Smooth muscle cell (in vitro differentiated cells): ENCODE results near the gene GOLGA7B. TPM values are rescaled to one million over a fixed set of nuclear protein-coding genes. Genes with fewer than 3 reads are reported as not detected.

Source experiments
- DNase-seq: peaks from one replicate; lab custom pipeline; 2025; ENCODE audit not compliant: unreplicated experiment; lab: John Stamatoyannopoulos, UW
- H2AFZ ChIP-seq: fragments of 200-600 bp; sonication (generic); 2 replicates; pipeline ENCODE4 v1.6.0; 2016; ENCODE audit warnings: antibody characterized with exemption, low read depth, mild to moderate bottlenecking
- H3F3A ChIP-seq: fragments of 200-600 bp; sonication (generic); 2 replicates; pipeline ENCODE4 v1.6.0; 2017; ENCODE audit warnings: antibody characterized with exemption, low read depth
- H3K27ac ChIP-seq: fragments of 200-600 bp; sonication (generic); 2 replicates; pipeline ENCODE4 v1.5.1; 2016; ENCODE audit warnings: low read depth, mild to moderate bottlenecking
- H3K27me3 ChIP-seq: fragments of 200-600 bp; sonication (generic); 2 replicates; pipeline ENCODE4 v1.6.1; 2016; ENCODE audit warnings: low read depth, mild to moderate bottlenecking
- H3K36me3 ChIP-seq: fragments of 200-600 bp; sonication (generic); 2 replicates; pipeline ENCODE4 v1.5.1; 2016; ENCODE audit warnings: low read depth
- H3K4me1 ChIP-seq: fragments of 200-600 bp; sonication (generic); 2 replicates; pipeline ENCODE4 v1.5.1; 2016; ENCODE audit warnings: low read depth
- H3K4me2 ChIP-seq: fragments of 200-600 bp; sonication (generic); 2 replicates; pipeline ENCODE4 v1.6.0; 2016; ENCODE audit warnings: mild to moderate bottlenecking
- H3K4me3 ChIP-seq: fragments of 200-600 bp; sonication (generic); 2 replicates; pipeline ENCODE4 v1.5.1; 2016; ENCODE audit warnings: mild to moderate bottlenecking
- H3K79me2 ChIP-seq: fragments of 200-600 bp; sonication (generic); 2 replicates; pipeline ENCODE4 v1.6.0; 2016; ENCODE audit warnings: low read depth, mild to moderate bottlenecking
- H3K9ac ChIP-seq: fragments of 200-600 bp; sonication (generic); 2 replicates; pipeline ENCODE4 v1.6.0; 2016; ENCODE audit warnings: low read depth
- H3K9me3 ChIP-seq: fragments of 200-600 bp; sonication (generic); replicated peaks from 2 replicates; pipeline ENCODE4 v1.5.1; 2016; ENCODE audit warnings: low read depth
- H4K20me1 ChIP-seq: fragments of 200-600 bp; sonication (generic); 2 replicates; pipeline ENCODE4 v1.6.0; 2016; ENCODE audit warnings: low read depth
- WGBS: methylation state at CpG from one replicate; pipeline ENCODE4 v1.1.7; 2016; ENCODE audit warnings: low lambda C conversion rate; 5-methylcytosine and 5-hydroxymethylcytosine counted together
- polyA plus RNA-seq: library from polyadenylated mRNA; unstranded; fragments of >200 nt; fragmentation: Nextera tagmentation; extraction: Ambion mirVana; gene quantifications from 2 replicates; pipeline ENCODE4 v1.2.1, GENCODE V29; 2016
- total RNA-seq: library from RNA; depleted of rRNA; stranded (reverse); fragments of >200 nt; gene quantifications from 2 replicates; pipeline ENCODE4 v1.2.3, GENCODE V29; 2014
- TF ChIP-seq, protein P1 (sequence below): fragments of 200-600 bp; sonication (generic); IDR thresholded peaks from 2 replicates; pipeline ENCODE4 v1.5.1; 2017; ENCODE audit warnings: borderline replicate concordance, mild to moderate bottlenecking, antibody characterized with exemption; ENCODE audit not compliant: insufficient read depth, poor library complexity, severe bottlenecking

The GOLGA7B gene
- total and polyA plus RNA-seq, 2 experiments from 2014 or later: not detected

- Histone ChIP-seq H3K79me2 (no peaks in the 10 kb centered on the region), H4K20me1 (no peaks in the 10 kb centered on the region), H3K27ac (peak overlapping the region; percentile 92), H3K4me3 (no peak overlapping the region), H3K4me1 (peaks cover 15% of the 10 kb centered on the region), H3F3A (peaks cover 8% of the 10 kb centered on the region), H3K36me3 (no peaks in the 10 kb centered on the region), H3K4me2 (peak overlapping the region; percentile 81), H2AFZ (no peak overlapping the region), H3K9ac (peak overlapping the region; percentile 69), H3K9me3 (no peaks in the 10 kb centered on the region), H3K27me3 (peaks cover 7% of the 10 kb centered on the region)
- TF ChIP-seq, protein P1, sequence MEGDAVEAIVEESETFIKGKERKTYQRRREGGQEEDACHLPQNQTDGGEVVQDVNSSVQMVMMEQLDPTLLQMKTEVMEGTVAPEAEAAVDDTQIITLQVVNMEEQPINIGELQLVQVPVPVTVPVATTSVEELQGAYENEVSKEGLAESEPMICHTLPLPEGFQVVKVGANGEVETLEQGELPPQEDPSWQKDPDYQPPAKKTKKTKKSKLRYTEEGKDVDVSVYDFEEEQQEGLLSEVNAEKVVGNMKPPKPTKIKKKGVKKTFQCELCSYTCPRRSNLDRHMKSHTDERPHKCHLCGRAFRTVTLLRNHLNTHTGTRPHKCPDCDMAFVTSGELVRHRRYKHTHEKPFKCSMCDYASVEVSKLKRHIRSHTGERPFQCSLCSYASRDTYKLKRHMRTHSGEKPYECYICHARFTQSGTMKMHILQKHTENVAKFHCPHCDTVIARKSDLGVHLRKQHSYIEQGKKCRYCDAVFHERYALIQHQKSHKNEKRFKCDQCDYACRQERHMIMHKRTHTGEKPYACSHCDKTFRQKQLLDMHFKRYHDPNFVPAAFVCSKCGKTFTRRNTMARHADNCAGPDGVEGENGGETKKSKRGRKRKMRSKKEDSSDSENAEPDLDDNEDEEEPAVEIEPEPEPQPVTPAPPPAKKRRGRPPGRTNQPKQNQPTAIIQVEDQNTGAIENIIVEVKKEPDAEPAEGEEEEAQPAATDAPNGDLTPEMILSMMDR: peak; percentile 16
- DNase-seq: peak; percentile 13
- 21% methylated on average over 9 of the region's 12 CpGs for WGBS
These were observed 39.1 kb downstream of the GOLGA7B start for GRCh38 chr10:97888641-97889262.

GRCh38 chr10:97889461-97890265 lies 40.0 kb downstream of the GOLGA7B start:
- peaks cover 15% of the 10 kb centered on the region for H3K4me1 ChIP-seq
- TF ChIP-seq, protein P1: no peak
- 37% methylated on average over 18 of the region's 18 CpGs for WGBS
- H3F3A ChIP-seq: peaks cover 8% of the 10 kb centered on the region
- peak overlapping the region; percentile 69 for H3K9ac ChIP-seq
- H3K27me3 ChIP-seq: peaks cover 8% of the 10 kb centered on the region
- H3K79me2 ChIP-seq: no peaks in the 10 kb centered on the region
- no peak overlapping the region for H3K4me3 ChIP-seq
- no peaks in the 10 kb centered on the region for H3K36me3 ChIP-seq
- peak; percentile 30 for DNase-seq
- H2AFZ ChIP-seq: peak overlapping the region; percentile 26
- no peaks in the 10 kb centered on the region for H4K20me1 ChIP-seq
- H3K4me2 ChIP-seq: peak overlapping the region; percentile 81
- peak overlapping the region; percentile 92 for H3K27ac ChIP-seq
- H3K9me3 ChIP-seq: no peaks in the 10 kb centered on the region

- no peaks in the 10 kb centered on the region for H3K9me3 ChIP-seq
- peaks cover 8% of the 10 kb centered on the region for H3K27me3 ChIP-seq
- no peaks in the 10 kb centered on the region for H4K20me1 ChIP-seq
- TF ChIP-seq, protein P1: no peak
- H3K4me2 ChIP-seq: no peak overlapping the region
- peaks cover 15% of the 10 kb centered on the region for H3K4me1 ChIP-seq
- H2AFZ ChIP-seq: no peak overlapping the region
- DNase-seq: no peak
- H3K79me2 ChIP-seq: no peaks in the 10 kb centered on the region
- H3F3A ChIP-seq: peaks cover 8% of the 10 kb centered on the region
- H3K4me3 ChIP-seq: no peak overlapping the region
- WGBS: 88% methylated on average over 17 of the region's 17 CpGs
- H3K9ac ChIP-seq: no peak overlapping the region
- H3K36me3 ChIP-seq: no peaks in the 10 kb centered on the region
- H3K27ac ChIP-seq: no peak overlapping the region
These were observed 42.0 kb downstream of the GOLGA7B start for GRCh38 chr10:97891497-97892167.
